H9 (cell line): ENCODE results near the gene BORCS8. TPM values are rescaled to one million over a fixed set of nuclear protein-coding genes. Genes with fewer than 3 reads are reported as not detected.

ENCODE experiments used
- DNase-seq: peaks from one replicate; pipeline ENCODE4 v3.0.0-alpha.2; 2017
- H2AFZ ChIP-seq: one replicate; pipeline ENCODE4 v1.6.1; 2013; ENCODE audit warnings: mild to moderate bottlenecking, low read length, control low read depth, moderate library complexity
- H2AK5ac ChIP-seq: 2 replicates; pipeline ENCODE4 v1.6.1; 2013; ENCODE audit warnings: low read length, control low read depth, mixed read lengths; ENCODE audit not compliant: insufficient read length
- H2BK120ac ChIP-seq: one replicate; pipeline ENCODE4 v1.6.1; 2013; ENCODE audit warnings: low read depth, mild to moderate bottlenecking, low read length, control low read depth, inconsistent platforms; ENCODE audit not compliant: poor library complexity, severe bottlenecking
- H2BK12ac ChIP-seq: 2 replicates; pipeline ENCODE4 v1.6.1; 2013; ENCODE audit warnings: low read length, control low read depth, mixed read lengths, low read depth; ENCODE audit not compliant: insufficient read length
- H2BK15ac ChIP-seq: 2 replicates; pipeline ENCODE4 v1.6.1; 2013; ENCODE audit warnings: low read depth, low read length, control low read depth
- H2BK20ac ChIP-seq: one replicate; pipeline ENCODE4 v1.6.1; 2013; ENCODE audit warnings: low read depth, mild to moderate bottlenecking, low read length, control low read depth, inconsistent platforms; ENCODE audit not compliant: poor library complexity, severe bottlenecking
- H2BK5ac ChIP-seq: 2 replicates; pipeline ENCODE4 v1.6.1; 2013; ENCODE audit warnings: low read length, control low read depth, mixed read lengths; ENCODE audit not compliant: insufficient read length
- H3K14ac ChIP-seq: 2 replicates; pipeline ENCODE4 v1.6.1; 2013; ENCODE audit warnings: low read length, control low read depth; ENCODE audit not compliant: insufficient read depth
- H3K18ac ChIP-seq: 2 replicates; pipeline ENCODE4 v1.6.1; 2013; ENCODE audit warnings: low read depth, mild to moderate bottlenecking, mixed read lengths, low read length, control low read depth; ENCODE audit not compliant: insufficient read length
- H3K23ac ChIP-seq: 2 replicates; pipeline ENCODE4 v1.6.1; 2013; ENCODE audit warnings: low read length, control low read depth, mixed read lengths, low read depth; ENCODE audit not compliant: insufficient read length
- H3K23me2 ChIP-seq: 2 replicates; pipeline ENCODE4 v1.6.1; 2013; ENCODE audit warnings: low read depth, mild to moderate bottlenecking, mixed read lengths, low read length, control low read depth; ENCODE audit not compliant: insufficient read length, poor library complexity, severe bottlenecking
- H3K27ac ChIP-seq: 2 replicates; pipeline ENCODE4 v1.5.1; 2013; ENCODE audit warnings: low read length, control low read depth, mixed read lengths, low read depth; ENCODE audit not compliant: insufficient read length
- H3K27me3 ChIP-seq: 2 replicates; pipeline ENCODE4 v1.6.1; 2013; ENCODE audit warnings: low read length, control low read depth, inconsistent platforms; ENCODE audit not compliant: insufficient read depth
- H3K4ac ChIP-seq: 2 replicates; pipeline ENCODE4 v1.6.1; 2013; ENCODE audit warnings: low read depth, mild to moderate bottlenecking, control low read depth, inconsistent platforms, low read length, moderate library complexity
- H3K4me1 ChIP-seq: 2 replicates; pipeline ENCODE4 v1.6.1; 2013; ENCODE audit warnings: low read length, control low read depth, inconsistent platforms; ENCODE audit not compliant: insufficient read depth
- H3K4me2 ChIP-seq: 2 replicates; pipeline ENCODE4 v1.6.1; 2013; ENCODE audit warnings: low read length, control low read depth, mixed read lengths; ENCODE audit not compliant: insufficient read length, insufficient read depth
- H3K56ac ChIP-seq: 2 replicates; pipeline ENCODE4 v1.6.1; 2013; ENCODE audit warnings: low read depth, mild to moderate bottlenecking, mixed read lengths, low read length, control low read depth; ENCODE audit not compliant: insufficient read length
- H3K79me1 ChIP-seq: 2 replicates; pipeline ENCODE4 v1.6.1; 2013; ENCODE audit warnings: low read depth, mild to moderate bottlenecking, moderate library complexity, low read length, control low read depth, inconsistent platforms; ENCODE audit not compliant: insufficient read depth, poor library complexity, severe bottlenecking
- H3K79me2 ChIP-seq: 2 replicates; pipeline ENCODE4 v1.6.1; 2013; ENCODE audit warnings: low read length, control low read depth, inconsistent platforms; ENCODE audit not compliant: insufficient read depth
- H3K9ac ChIP-seq: 2 replicates; pipeline ENCODE4 v1.6.1; 2013; ENCODE audit warnings: low read length, control low read depth, mixed read lengths; ENCODE audit not compliant: insufficient read length; ENCODE audit errors: extremely low read depth
- H3K9me3 ChIP-seq: one replicate; pipeline ENCODE4 v1.6.1; 2013; ENCODE audit warnings: low read depth, low read length, inconsistent platforms; ENCODE audit not compliant: control insufficient read depth
- H3T11ph ChIP-seq: one replicate; pipeline ENCODE4 v1.6.1; 2013; ENCODE audit warnings: mild to moderate bottlenecking, low read length, control low read depth, inconsistent platforms
- H4K20me1 ChIP-seq: one replicate; pipeline ENCODE4 v1.6.1; 2013; ENCODE audit not compliant: control insufficient read depth, insufficient read length, insufficient read depth
- H4K5ac ChIP-seq: 2 replicates; pipeline ENCODE4 v1.6.1; 2013; ENCODE audit warnings: low read depth, mild to moderate bottlenecking, mixed read lengths, low read length, control low read depth; ENCODE audit not compliant: insufficient read length
- H4K8ac ChIP-seq: replicated peaks from 2 replicates; pipeline ENCODE4 v1.6.1; 2013; ENCODE audit warnings: low read length, control low read depth, mixed read lengths, low read depth; ENCODE audit not compliant: insufficient read length
- H4K91ac ChIP-seq: 2 replicates; pipeline ENCODE4 v1.6.1; 2013; ENCODE audit warnings: low read depth, mild to moderate bottlenecking, moderate library complexity, mixed read lengths, low read length, control low read depth; ENCODE audit not compliant: insufficient read length
- H3K27ac Mint-ChIP-seq, 3 experiments: 2 replicates in 2 of 3; 3 replicates in 1 of 3; pipeline ENCODE4 v1.8.0; 2020 to 2021; ENCODE audit warnings: mixed read lengths in 3 of 3, mild to moderate bottlenecking in 1 of 3, moderate library complexity in 1 of 3
- H3K27me3 Mint-ChIP-seq: 2 replicates; pipeline ENCODE4 v1.8.0; 2021; ENCODE audit warnings: low read depth, mild to moderate bottlenecking, moderate library complexity, mixed read lengths
- H3K36me3 Mint-ChIP-seq, 3 experiments: 2 replicates in 2 of 3; 3 replicates in 1 of 3; pipeline ENCODE4 v1.8.0; 2020 to 2021; ENCODE audit warnings: low read depth in 3 of 3, mixed read lengths in 3 of 3; ENCODE audit not compliant: insufficient read depth in 1 of 3
- H3K4me1 Mint-ChIP-seq, 2 experiments: 2 replicates each; pipeline ENCODE4 v1.8.0; 2020; ENCODE audit warnings: mixed read lengths in 2 of 2
- H3K4me3 Mint-ChIP-seq, 2 experiments: 2 replicates in 1 of 2; 3 replicates in 1 of 2; pipeline ENCODE4 v1.8.0; 2020 to 2021; ENCODE audit warnings: mild to moderate bottlenecking in 2 of 2, mixed read lengths in 2 of 2, moderate library complexity in 1 of 2
- H3K9me3 Mint-ChIP-seq, 2 experiments: 2 replicates in 1 of 2; 3 replicates in 1 of 2; pipeline ENCODE4 v1.8.0; 2020; ENCODE audit warnings: mild to moderate bottlenecking in 2 of 2, mixed read lengths in 2 of 2, moderate library complexity in 1 of 2
- CTCF ChIP-seq: fragments of 200-600 bp; sonication (generic); conservative IDR thresholded peaks from 3 replicates; pipeline ENCODE4 v1.8.0; 2021; ENCODE audit warnings: antibody characterized with exemption, mild to moderate bottlenecking
- WGBS: extraction: QIAGEN DNeasy Blood & Tissue Kit; methylation state at CpG from one replicate; pipeline ENCODE4 v1.1.7; 2013; ENCODE audit warnings: missing lambda C conversion rate, low lambda C conversion rate, mixed read lengths; ENCODE audit not compliant: insufficient read length; ENCODE audit errors: extremely low coverage; 5-methylcytosine and 5-hydroxymethylcytosine counted together
- total RNA-seq: library from RNA; stranded (reverse); gene quantifications from 2 replicates; pipeline ENCODE4 v1.2.1, GENCODE V29; 2021

The BORCS8 gene
- total RNA-seq, 1 experiment from 2014 or later, result 20.4 TPM

- no peak overlapping the region for H3K4me2 ChIP-seq
- Mint-ChIP-seq H3K9me3 (peaks cover 0 to 4% of the 10 kb centered on the region in 2 experiments; a peak in 2 of 5 replicates), H3K27ac (no peak overlapping the region), H3K27me3 (peaks cover 86% of the 10 kb centered on the region), H3K4me1 (peaks cover 6 to 27% of the 10 kb centered on the region in 2 experiments), H3K36me3 (no peaks in the 10 kb centered on the region), H3K4me3 (no peak overlapping the region)
- peaks cover 11% of the 10 kb centered on the region for H3K23me2 ChIP-seq
- H3K23ac ChIP-seq, result no peak overlapping the region
- H2BK12ac ChIP-seq, result no peak overlapping the region
- H2AFZ ChIP-seq, result no peak overlapping the region
- no peak overlapping the region for H3K14ac ChIP-seq
- no peaks in the 10 kb centered on the region for H3K9me3 ChIP-seq
- H2BK120ac ChIP-seq, result no peak overlapping the region
- H3K27ac ChIP-seq, result no peak overlapping the region
- no peak overlapping the region for H3K4ac ChIP-seq
- H4K5ac ChIP-seq, result no peak overlapping the region
- TF ChIP-seq CTCF, result no peak
- no peak overlapping the region for H3K9ac ChIP-seq
- H3K79me2 ChIP-seq, result no peaks in the 10 kb centered on the region
- H4K8ac ChIP-seq, result no peak overlapping the region
- H4K91ac ChIP-seq, result no peak overlapping the region
- no peaks in the 10 kb centered on the region for H3K79me1 ChIP-seq
- H2BK5ac ChIP-seq, result no peak overlapping the region
- no peak for DNase-seq
- peaks cover 30% of the 10 kb centered on the region for H3K27me3 ChIP-seq
- no peak overlapping the region for H2BK20ac ChIP-seq
- no peak overlapping the region for H3K18ac ChIP-seq
- no peak overlapping the region for H3T11ph ChIP-seq
- H2BK15ac ChIP-seq, result no peak overlapping the region
- H3K4me1 ChIP-seq, result peaks cover 3% of the 10 kb centered on the region; the same call in 1 of the 2 replicates
- no peak overlapping the region for H2AK5ac ChIP-seq
- H3K56ac ChIP-seq, result no peak overlapping the region
- no peaks in the 10 kb centered on the region for H4K20me1 ChIP-seq
- no CpG with 5 or more reads among the region's 4 CpGs for WGBS
These were observed 23.8 kb upstream of the BORCS8 start for GRCh38 chr19:19215792-19216191.
